IMR-90 (cell line): Measurements from ENCODE around the gene SARNP. TPM values are rescaled to one million over a fixed set of nuclear protein-coding genes. Genes with fewer than 3 reads are reported as not detected.

Experiments
- ATAC-seq: fragments of 200-7000 bp; cut with Tn5 transposase; 2 replicates; pipeline ENCODE4 v1.9.1; 2020; ENCODE audit warnings: low read depth, mild to moderate bottlenecking, moderate library complexity
- BruUV-seq: library from RNA; stranded (reverse); fragments of 400-500 nt; replicated peaks from 2 replicates; lab custom pipeline; 2021; lab: Mats Ljungman, UMichigan
- CTCF ChIA-PET: fragments of 300-600 bp; formaldehyde crosslinking; extraction: SDS; loops from one replicate; lab custom pipeline; 2021; ENCODE audit warnings: antibody characterized with exemption; lab: Yijun Ruan, JAX
- POLR2A ChIA-PET: fragments of 300-600 bp; sonication (Branson Sonifier 250); formaldehyde crosslinking; loops from one replicate; lab custom pipeline; 2022; ENCODE audit warnings: antibody characterized with exemption; ENCODE audit not compliant: unreplicated experiment; lab: Charles Lee
- DNase-seq: peaks from one replicate; pipeline ENCODE4 v3.0.0; 2013
- H2AFZ ChIP-seq: replicated peaks from 2 replicates; pipeline ENCODE3; 2013; ENCODE audit warnings: low read length, mild to moderate bottlenecking; ENCODE audit not compliant: poor library complexity
- H2AK5ac ChIP-seq: 2 replicates; pipeline ENCODE4 v1.6.1; 2013; ENCODE audit warnings: low read depth, low read length, inconsistent platforms
- H2AK9ac ChIP-seq: replicated peaks from 2 replicates; pipeline ENCODE3; 2013; ENCODE audit warnings: mild to moderate bottlenecking, low read depth, low read length, moderate library complexity; ENCODE audit not compliant: poor library complexity
- H2BK120ac ChIP-seq: 2 replicates; pipeline ENCODE4 v1.6.1; 2013; ENCODE audit warnings: low read depth, low read length, inconsistent platforms
- H2BK15ac ChIP-seq: 3 replicates; pipeline ENCODE4 v1.6.1; 2013; ENCODE audit warnings: low read depth, low read length, inconsistent platforms
- H2BK20ac ChIP-seq: 2 replicates; pipeline ENCODE4 v1.6.1; 2013; ENCODE audit warnings: low read depth, mild to moderate bottlenecking, inconsistent platforms, low read length, moderate library complexity
- H2BK5ac ChIP-seq: 2 replicates; pipeline ENCODE4 v1.6.1; 2013; ENCODE audit warnings: mild to moderate bottlenecking, low read depth, low read length, inconsistent platforms; ENCODE audit not compliant: poor library complexity, severe bottlenecking
- H3K14ac ChIP-seq: replicated peaks from 2 replicates; pipeline ENCODE4 v1.6.1; 2013; ENCODE audit warnings: low read depth, low read length, inconsistent platforms
- H3K18ac ChIP-seq: 2 replicates; pipeline ENCODE4 v1.6.1; 2013; ENCODE audit warnings: low read depth, low read length, control low read depth
- H3K23ac ChIP-seq: 2 replicates; pipeline ENCODE4 v1.6.1; 2013; ENCODE audit warnings: low read depth, low read length, inconsistent platforms
- H3K27ac ChIP-seq: 2 replicates; pipeline ENCODE4 v1.5.1; 2013; ENCODE audit warnings: mild to moderate bottlenecking, control low read depth, low read length; ENCODE audit not compliant: insufficient read depth
- H3K27me3 ChIP-seq: 2 replicates; pipeline ENCODE4 v1.6.1; 2013; ENCODE audit warnings: low read length; ENCODE audit not compliant: control insufficient read depth, insufficient read depth
- H3K36me3 ChIP-seq: 2 replicates; pipeline ENCODE4 v1.6.1; 2013; ENCODE audit warnings: low read length, mixed read lengths; ENCODE audit not compliant: control insufficient read depth, insufficient read depth
- H3K4ac ChIP-seq: 2 replicates; pipeline ENCODE4 v1.6.1; 2013; ENCODE audit warnings: low read depth, low read length, inconsistent platforms
- H3K4me1 ChIP-seq: 2 replicates; pipeline ENCODE4 v1.6.1; 2013; ENCODE audit warnings: low read length, mixed read lengths; ENCODE audit not compliant: control insufficient read depth, insufficient read depth
- H3K4me2 ChIP-seq: 2 replicates; pipeline ENCODE4 v1.6.1; 2013; ENCODE audit warnings: low read depth, mild to moderate bottlenecking, control low read depth, low read length, moderate library complexity
- H3K4me3 ChIP-seq: 2 replicates; pipeline ENCODE4 v1.5.1; 2013; ENCODE audit warnings: low read depth, mild to moderate bottlenecking, control low read depth, low read length, moderate library complexity; ENCODE audit not compliant: insufficient read depth
- H3K56ac ChIP-seq: 2 replicates; pipeline ENCODE4 v1.6.1; 2013; ENCODE audit warnings: low read length, inconsistent platforms; ENCODE audit not compliant: insufficient read depth; ENCODE audit errors: extremely low read depth
- H3K79me1 ChIP-seq, 2 experiments: 2 replicates each; pipeline ENCODE4 v1.6.1; 2013; ENCODE audit warnings: low read length in 2 of 2, inconsistent platforms in 1 of 2, low read depth in 1 of 2
- H3K9ac ChIP-seq: 2 replicates; pipeline ENCODE4 v1.6.1; 2013; ENCODE audit warnings: low read depth, low read length, control low read depth
- H3K9me1 ChIP-seq: 2 replicates; pipeline ENCODE4 v1.6.1; 2013; ENCODE audit warnings: low read length, inconsistent platforms; ENCODE audit not compliant: insufficient read depth
- H3K9me3 ChIP-seq: 2 replicates; pipeline ENCODE4 v1.6.1; 2013; ENCODE audit warnings: low read length; ENCODE audit not compliant: control insufficient read depth, insufficient read depth
- H4K20me1 ChIP-seq: 2 replicates; pipeline ENCODE4 v1.6.1; 2013; ENCODE audit warnings: low read length, inconsistent platforms; ENCODE audit not compliant: insufficient read depth
- H4K5ac ChIP-seq: 2 replicates; pipeline ENCODE4 v1.6.1; 2013; ENCODE audit warnings: mild to moderate bottlenecking, low read depth, low read length, control low read depth
- H4K8ac ChIP-seq, 2 experiments: 2 replicates each; pipeline ENCODE4 v1.6.1; 2013; ENCODE audit warnings: low read depth in 2 of 2, low read length in 2 of 2, control low read depth in 1 of 2, inconsistent platforms in 1 of 2
- H4K91ac ChIP-seq: 2 replicates; pipeline ENCODE4 v1.6.1; 2013; ENCODE audit warnings: low read depth, low read length, inconsistent platforms; ENCODE audit not compliant: insufficient read depth
- MAZ ChIP-seq: IDR thresholded peaks from 2 replicates; pipeline ENCODE4 v1.6.1; 2012; ENCODE audit warnings: low read depth, mild to moderate bottlenecking, low read length, improper control_type of control experiment, moderate library complexity, borderline replicate concordance
- POLR2A ChIP-seq: IDR thresholded peaks from 2 replicates; pipeline ENCODE4 v1.6.1; 2012; ENCODE audit warnings: mild to moderate bottlenecking, low read depth, low read length
- RAD21 ChIP-seq: IDR thresholded peaks from 2 replicates; pipeline ENCODE4 v1.6.1; 2012; ENCODE audit warnings: low read length, improper control_type of control experiment
- WGBS, 2 experiments: methylation state at CpG; one replicate each; pipeline versions ENCODE4 v1.1.5 to v1.1.7; 2013; ENCODE audit warnings: missing lambda C conversion rate in 2 of 2; ENCODE audit not compliant: insufficient read length in 1 of 2; ENCODE audit errors: extremely low coverage in 2 of 2; 5-methylcytosine and 5-hydroxymethylcytosine counted together
- dilution Hi-C: fragments of 300-500 bp; cut with HindIII; formaldehyde crosslinking; loops from one replicate; pipeline ENCODE4 v1.14.3; 2018; ENCODE audit warnings: low sequenced_read_pairs; ENCODE audit not compliant: unreplicated experiment
- in situ Hi-C: fragments of 300-500 bp; cut with MboI; formaldehyde crosslinking; loops from 3 replicates; pipeline ENCODE4 v1.14.3; 2019; ENCODE audit warnings: low sequenced_read_pairs, inconsistent platforms, mixed read lengths
- intact Hi-C: fragments of 100-400 bp; cut with micrococcal nuclease; formaldehyde crosslinking; loops from 2 replicates; pipeline ENCODE4 v1.10.0; 2022
- polyA plus RNA-seq, 3 experiments: library from polyadenylated mRNA; depleted of rRNA; stranded (reverse); fragments of >200 nt; gene quantifications; 2 replicates each; pipeline ENCODE4 v1.2.3, GENCODE V29; 2012; ENCODE audit warnings: low replicate concordance in 1 of 3
- total RNA-seq: library from RNA; depleted of rRNA; stranded (reverse); fragments of >200 nt; gene quantifications from 2 replicates; pipeline ENCODE4 v1.2.3, GENCODE V29; 2012

SARNP gene
- total and polyA plus RNA-seq, 2 of the 4 experiments (the other 2 are of a cell fraction): 46.8 to 103 TPM

DNA sequence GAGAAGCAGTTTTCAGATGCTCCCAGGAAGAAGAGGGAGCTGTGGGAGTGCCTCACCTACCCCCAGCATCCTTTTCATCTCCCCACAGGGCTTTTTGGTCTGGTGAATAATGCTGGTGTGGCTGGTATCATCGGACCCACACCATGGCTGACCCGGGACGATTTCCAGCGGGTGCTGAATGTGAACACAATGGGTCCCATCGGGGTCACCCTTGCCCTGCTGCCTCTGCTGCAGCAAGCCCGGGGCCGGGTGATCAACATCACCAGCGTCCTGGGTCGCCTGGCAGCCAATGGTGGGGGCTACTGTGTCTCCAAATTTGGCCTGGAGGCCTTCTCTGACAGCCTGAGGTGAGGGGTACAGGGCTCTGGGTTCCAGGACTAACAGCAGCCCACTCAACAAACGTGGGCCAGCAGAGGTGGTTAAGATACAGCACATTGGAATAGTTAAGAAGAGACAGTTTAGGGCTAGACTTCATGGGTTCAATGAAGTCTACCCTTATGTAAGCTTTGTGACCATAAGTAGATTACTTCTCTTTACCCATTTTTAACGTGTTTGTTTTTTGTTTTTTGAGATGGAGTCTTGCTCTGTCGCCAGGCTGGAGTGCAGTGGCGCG lies 95.8 kb downstream of the SARNP start:
- intact Hi-C loops (loop anchor here (2.0 kb wide), 2 partner anchors 61 to 533 kb away; no protein-coding TSS in a partner anchor), in situ Hi-C loops (no loop called here), dilution Hi-C loops (no loop called here)
- H4K8ac ChIP-seq: no peak overlapping the region
- no peaks in the 10 kb centered on the region for H3K9me3 ChIP-seq
- peak overlapping the region; percentile 75 for H2AK9ac ChIP-seq
- DNase-seq (no peak), ATAC-seq (no peak; the same call in none of the 2 replicates)
- BruUV-seq: no TSS peak
- CTCF ChIA-PET: interaction anchor here (0.6 to 1.6 kb wide), 7 partner anchors 17 to 102 kb away, joined by 3 to 6 read pairs (median 4); no protein-coding TSS in a partner anchor
- H2AFZ ChIP-seq: no peak overlapping the region
- no peak for TF ChIP-seq MAZ
- TF ChIP-seq RAD21: no peak
- peak; percentile 61 for TF ChIP-seq POLR2A
- no peak overlapping the region for H3K56ac ChIP-seq
- H3K4me1 ChIP-seq: peaks cover 33% of the 10 kb centered on the region
- peaks cover 27% of the 10 kb centered on the region for H3K9me1 ChIP-seq
- no peak overlapping the region for H2BK120ac ChIP-seq
- POLR2A ChIA-PET: no interaction called here
- no peak overlapping the region for H3K14ac ChIP-seq
- peaks cover 52% of the 10 kb centered on the region for H4K20me1 ChIP-seq
- H3K9ac ChIP-seq: no peak overlapping the region
- H2AK5ac ChIP-seq: peak overlapping the region; percentile 89; the same call in 1 of the 2 replicates
- no peak overlapping the region for H3K23ac ChIP-seq
- H3K4ac ChIP-seq: peak overlapping the region; percentile 18; the same call in 1 of the 2 replicates
- H3K4me3 ChIP-seq: no peak overlapping the region
- no peak overlapping the region for H2BK20ac ChIP-seq
- peaks cover 37% of the 10 kb centered on the region for H3K36me3 ChIP-seq
- H3K4me2 ChIP-seq: peak overlapping the region; percentile 24; the same call in 1 of the 2 replicates
- peak overlapping the region; percentile 60 for H2BK5ac ChIP-seq
- no peak overlapping the region for H3K18ac ChIP-seq
- H3K27ac ChIP-seq: no peak overlapping the region
- peaks cover 23 to 73% of the 10 kb centered on the region in 2 experiments for H3K79me1 ChIP-seq
- H2BK15ac ChIP-seq: no peak overlapping the region
- no peak overlapping the region for H4K5ac ChIP-seq
- WGBS, 2 experiments: 81% methylated on average over 4 of the region's 14 CpGs; no CpG with 5 or more reads in 1 of the 2 experiments
- no peak overlapping the region for H4K91ac ChIP-seq
- no peaks in the 10 kb centered on the region for H3K27me3 ChIP-seq
